ENCODE measurements around the gene CNOT6.

The CNOT6 gene

GRCh38 chr5:180586204-180586603, 92.0 kb downstream of the CNOT6 start:
- no peak for DNase-seq

DNA sequence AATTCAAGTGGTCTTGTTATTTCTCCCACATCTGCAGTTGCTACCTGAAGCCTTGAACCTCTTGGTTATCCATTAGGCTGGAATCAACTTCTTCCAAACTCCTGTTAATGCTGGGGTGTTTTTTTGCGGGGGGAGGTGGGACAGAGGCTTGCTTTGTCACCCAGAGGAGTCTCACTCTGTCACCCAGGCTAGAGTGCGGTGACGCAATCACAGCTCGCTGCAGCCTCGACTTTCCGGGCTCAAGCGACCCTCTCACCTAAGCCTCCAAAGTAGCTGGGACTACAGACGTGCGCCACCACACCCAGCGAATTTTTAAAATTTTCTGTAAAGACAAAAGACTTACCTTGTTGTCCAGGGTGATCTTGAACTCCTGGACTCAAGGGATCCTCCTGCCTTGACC, 92.7 kb downstream of the CNOT6 start:
- no peak for DNase-seq

GRCh38 chr5:180589771-180590542, 95.8 kb downstream of the CNOT6 start:
- DNase-seq, result no peak

GRCh38 chr5:180590543-180591310, 96.5 kb downstream of the CNOT6 start:
- DNase-seq, result peak; percentile 56

DNA sequence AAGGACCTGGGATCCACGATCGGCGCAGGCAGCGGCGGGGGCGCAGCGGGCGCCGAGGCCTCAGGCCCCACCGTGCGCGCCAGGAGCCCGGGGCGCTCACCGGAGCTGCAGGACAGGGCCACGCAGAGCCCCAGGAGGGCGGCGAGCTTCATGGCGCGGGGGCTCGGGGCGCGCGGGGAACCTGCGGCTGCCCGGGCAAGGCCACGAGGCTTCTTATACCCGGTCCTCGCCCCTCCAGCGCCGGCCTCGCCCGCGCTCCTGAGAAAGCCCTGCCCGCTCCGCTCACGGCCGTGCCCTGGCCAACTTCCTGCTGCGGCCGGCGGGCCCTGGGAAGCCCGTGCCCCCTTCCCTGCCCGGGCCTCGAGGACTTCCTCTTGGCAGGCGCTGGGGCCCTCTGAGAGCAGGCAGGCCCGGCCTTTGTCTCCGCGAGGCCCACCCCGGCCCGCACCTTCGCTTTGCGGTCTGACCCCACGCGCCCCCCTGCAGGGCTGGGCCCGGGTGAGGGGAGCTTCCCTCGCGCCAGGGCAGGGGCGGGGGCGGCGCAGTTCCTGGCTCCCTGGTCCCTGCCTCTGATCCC, 97.2 kb downstream of the CNOT6 start, which contains the start of gene SCGB3A1:
Gene SCGB3A1, minus strand, starts transcription at position 189 of the 577 bp plus-strand sequence. Its CDS starts 37 bp downstream, at position 152.
- DNase-seq, result no peak

GRCh38 chr5:180592176-180592575, 98.0 kb downstream of the CNOT6 start:
- no peak for DNase-seq

- DNase-seq, result no peak
Observed at GRCh38 chr5:180593446-180594206, 99.4 kb downstream of the CNOT6 start.

- DNase-seq, result no peak
Observed at GRCh38 chr5:180594311-180595045, 100.3 kb downstream of the CNOT6 start.

- DNase-seq, result no peak
Observed at GRCh38 chr5:180595046-180595379, 100.8 kb downstream of the CNOT6 start.

DNA sequence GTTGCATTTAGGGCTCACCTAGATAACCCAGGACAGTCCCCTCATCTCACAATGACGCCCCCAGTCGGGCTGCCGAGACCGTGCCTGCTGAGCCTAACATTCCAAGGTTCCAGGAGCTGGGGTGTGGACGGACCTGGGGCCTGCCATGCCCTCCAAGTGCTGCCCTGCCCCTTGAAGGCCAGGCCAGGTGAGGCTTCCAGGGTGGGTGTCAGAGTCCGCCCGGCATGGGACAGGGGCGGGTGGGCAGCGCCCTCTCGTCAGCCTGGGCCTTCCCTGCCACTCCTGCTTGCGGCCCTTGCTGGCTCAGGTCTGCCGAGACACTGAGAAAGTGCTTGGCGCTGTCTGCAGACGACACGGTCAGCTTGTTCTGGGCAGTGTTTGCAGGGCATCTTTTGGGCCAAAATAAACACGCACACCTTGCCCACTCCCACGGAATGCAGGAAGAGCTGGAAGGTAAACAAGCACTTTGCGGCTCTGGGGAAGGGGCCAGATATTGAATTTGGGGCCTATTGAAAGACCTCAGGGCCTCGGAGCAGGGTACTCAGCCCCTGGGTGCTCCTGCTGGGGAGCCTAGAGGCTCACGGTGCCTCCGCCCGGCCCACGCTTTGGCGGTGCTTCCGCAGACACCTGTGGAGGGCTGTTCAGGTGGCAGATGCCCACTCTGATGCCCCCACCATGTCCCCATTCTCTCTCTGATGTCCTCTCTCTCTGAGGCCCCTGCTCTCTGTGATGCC, 101.4 kb downstream of the CNOT6 start:
- no peak for DNase-seq

- DNase-seq, result no peak
Observed at GRCh38 chr5:180596115-180596667, 102.0 kb downstream of the CNOT6 start.

DNA sequence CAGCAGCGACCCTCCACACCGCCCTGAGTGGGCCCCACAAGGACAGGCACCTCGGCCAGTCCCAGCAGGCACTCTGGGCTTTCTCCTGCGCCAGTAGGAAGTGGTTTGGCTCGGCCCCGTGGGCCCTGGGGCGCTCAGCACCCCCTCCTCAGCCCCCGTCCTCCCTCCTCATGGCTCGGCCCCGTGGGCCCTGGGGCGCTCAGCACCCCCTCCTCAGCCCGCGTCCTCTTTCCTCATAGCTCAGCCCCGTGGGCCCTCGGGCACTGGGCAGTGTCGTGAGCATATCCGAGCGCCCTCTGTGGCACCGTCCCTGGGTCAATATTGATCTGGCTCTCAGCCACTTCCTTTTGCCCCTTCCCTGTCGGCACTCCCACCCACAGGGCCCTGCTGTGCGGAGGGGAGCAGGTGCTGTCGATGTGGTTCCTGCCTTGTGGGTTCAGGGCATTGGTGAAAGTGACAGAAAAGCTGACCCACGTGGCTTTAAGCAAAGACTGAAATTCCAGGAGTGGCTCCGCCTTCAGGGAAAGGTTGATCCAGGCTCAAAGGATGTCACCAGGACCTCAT, 102.6 kb downstream of the CNOT6 start:
- no peak for DNase-seq

DNA sequence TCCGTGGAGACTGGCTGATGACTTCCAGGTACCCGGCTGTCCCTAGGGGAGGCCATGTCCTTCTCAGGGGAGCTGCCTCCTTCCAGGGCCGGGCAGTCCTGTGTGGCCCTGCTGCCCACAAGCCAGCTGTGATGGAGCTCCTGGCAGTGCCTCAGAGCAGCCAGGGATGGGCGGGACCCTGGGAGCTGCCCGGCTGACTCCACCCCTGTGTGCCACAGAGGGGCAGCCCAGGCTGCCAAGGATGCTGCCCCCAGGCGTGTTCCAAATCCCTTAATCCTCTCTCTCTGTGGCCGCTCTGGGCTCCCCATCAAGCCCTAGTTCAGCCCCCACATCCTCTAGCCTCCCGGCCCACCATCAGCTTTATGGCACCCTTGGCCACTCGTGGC, 104.1 kb downstream of the CNOT6 start:
- DNase-seq, result no peak

- DNase-seq, result peak; percentile 30
Observed at GRCh38 chr5:180598797-180599589, 104.8 kb downstream of the CNOT6 start.

- no peak for DNase-seq
Observed at GRCh38 chr5:180599590-180599914, 105.4 kb downstream of the CNOT6 start.

GRCh38 chr5:180599981-180600553, 105.9 kb downstream of the CNOT6 start:
- peak; percentile 30 for DNase-seq

GRCh38 chr5:180600554-180601041, 106.4 kb downstream of the CNOT6 start:
- DNase-seq, result peak; percentile 20

- peak; percentile 30 for DNase-seq
Observed at GRCh38 chr5:180601591-180602480, 107.7 kb downstream of the CNOT6 start.

All from right forelimb (tissue), 1 donor.